OCI-LY3 (cell line): ENCODE data around the gene SPDYE16.

Experiments used
- CTCF ChIP-seq: fragments of 200-600, 300-600 bp; sonication (generic); IDR thresholded peaks from 2 replicates; pipeline ENCODE4 v1.5.1; 2014; ENCODE audit warnings: antibody characterized with exemption, low read length, low read depth
- EZH2phosphoT487 ChIP-seq: fragments of 200-600 bp; shearing (Covaris generic); IDR thresholded peaks from 2 replicates; pipeline ENCODE4 v1.6.1; 2018; ENCODE audit warnings: antibody characterized with exemption, mixed run types, low read depth

GRCh38 chr7:76513817-76514799 is 29.0 kb downstream of the SPDYE16 start:
- TF ChIP-seq CTCF: no peak
- no peak for TF ChIP-seq EZH2phosphoT487
